Measurements from ENCODE around the gene CCDC121.

GRCh38 chr2:27661371-27661770 lies 32.6 kb upstream of the CCDC121 start:
- no peak for TF ChIP-seq CTCF (conservative IDR thresholded peaks at IDR 0.05; ENCODE audit: low read depth, low read length)
- TF ChIP-seq EZH2phosphoT487 (IDR thresholded peaks at IDR 0.05; ENCODE audit: borderline replicate concordance, low read length), result no peak
